CD4-positive, alpha-beta T cell (primary cell): ENCODE measurements around the gene WDR35. TPM values are rescaled to one million over a fixed set of nuclear protein-coding genes. Genes with fewer than 3 reads are reported as not detected.

Experiments used
- ATAC-seq: fragments of 200-7000 bp; cut with Tn5 transposase; one replicate; pipeline ENCODE4 v1.10.0; 2022; ENCODE audit warnings: mild to moderate bottlenecking; ENCODE audit not compliant: poor library complexity
- CTCF ChIA-PET: fragments of 350-600 bp; sonication (Branson Sonifier 250); formaldehyde crosslinking; loops from one replicate; lab custom pipeline; 2021; ENCODE audit warnings: antibody characterized with exemption, inconsistent platforms; lab: Charles Lee
- POLR2A ChIA-PET: fragments of 350-600 bp; sonication (Branson Sonifier 250); formaldehyde crosslinking; loops from one replicate; lab custom pipeline; 2021; ENCODE audit warnings: antibody characterized with exemption, inconsistent platforms; lab: Charles Lee
- DNase-seq, 14 experiments: peaks; one replicate each; pipeline ENCODE4 v3.0.0-alpha.2; 2013 to 2020; ENCODE audit warnings: mixed read lengths in 2 of 14
- H3K27ac ChIP-seq, 2 donors: one replicate each; pipeline versions ENCODE4 v1.5.1 to v1.7.0; 2013; ENCODE audit warnings: low read length in 2 of 2, low read depth in 1 of 2, mild to moderate bottlenecking in 1 of 2
- H3K27me3 ChIP-seq, 2 experiments: 1 replicate in 1 of 2; 2 replicates in 1 of 2; pipeline versions ENCODE4 v1.6.1 to v1.7.0; 2013; ENCODE audit warnings: low read length in 2 of 2, control low read depth in 1 of 2, mild to moderate bottlenecking in 1 of 2, moderate library complexity in 1 of 2; ENCODE audit not compliant: insufficient read depth in 2 of 2, control insufficient read depth in 1 of 2
- H3K36me3 ChIP-seq: one replicate; pipeline ENCODE4 v1.6.1; 2013; ENCODE audit warnings: low read length, control low read depth; ENCODE audit not compliant: insufficient read depth
- H3K4me1 ChIP-seq: one replicate; pipeline ENCODE4 v1.6.1; 2013; ENCODE audit warnings: low read length, control low read depth; ENCODE audit not compliant: insufficient read depth
- H3K4me3 ChIP-seq: one replicate; pipeline ENCODE4 v1.5.1; 2013; ENCODE audit warnings: mild to moderate bottlenecking, low read length, moderate library complexity
- H3K9me3 ChIP-seq, 2 experiments: 1 replicate in 1 of 2; 2 replicates in 1 of 2; pipeline versions ENCODE4 v1.6.1 to v1.7.0; 2013; ENCODE audit warnings: low read length in 2 of 2, mild to moderate bottlenecking in 2 of 2, control low read depth in 1 of 2, moderate library complexity in 1 of 2; ENCODE audit not compliant: control insufficient read depth in 1 of 2, insufficient read depth in 1 of 2
- H3K27ac Mint-ChIP-seq: one replicate; pipeline ENCODE4 v1.8.0; 2020; ENCODE audit warnings: mixed read lengths
- H3K27me3 Mint-ChIP-seq: one replicate; pipeline ENCODE4 v1.8.0; 2021; ENCODE audit warnings: mixed read lengths
- H3K36me3 Mint-ChIP-seq: one replicate; pipeline ENCODE4 v1.8.0; 2021; ENCODE audit warnings: low read depth, mixed read lengths
- H3K4me1 Mint-ChIP-seq: one replicate; pipeline ENCODE4 v1.8.0; 2021; ENCODE audit warnings: low read depth, mixed read lengths
- H3K4me3 Mint-ChIP-seq: one replicate; pipeline ENCODE4 v1.8.0; 2020; ENCODE audit warnings: mild to moderate bottlenecking, mixed read lengths
- H3K9me3 Mint-ChIP-seq: one replicate; pipeline ENCODE4 v1.8.0; 2020; ENCODE audit warnings: mixed read lengths
- CTCF ChIP-seq: fragments of 200-600 bp; IDR thresholded peaks from one replicate; pipeline ENCODE4 v1.8.0; 2022; ENCODE audit warnings: antibody characterized with exemption, mild to moderate bottlenecking
- intact Hi-C, 2 experiments: fragments of 100-400 bp; cut with DNase I in 1 of 2; cut with micrococcal nuclease in 1 of 2; formaldehyde crosslinking; loops; one replicate each; pipeline versions ENCODE4 v1.15.1 to v1.9.0; 2023 to 2025; cut with DNase I, micrococcal nuclease
- total RNA-seq, 174 experiments: library from RNA in 2 of 174; stranded (reverse) in 2 of 174; gene quantifications; one replicate each; pipeline ENCODE4 v1.2.3 and lab custom pipeline; 2021 to 2026

The WDR35 gene
- total RNA-seq, 2 experiments from 2014 or later: 2.8 to 3.2 TPM

GRCh38 chr2:20034821-20035220 is 44.9 kb upstream of the WDR35 start:
- Histone ChIP-seq H3K36me3 (peaks cover 85% of the 10 kb centered on the region), H3K27me3 (no peaks in the 10 kb centered on the region), H3K27ac (no peak overlapping the region), H3K4me3 (no peak overlapping the region), H3K4me1 (no peaks in the 10 kb centered on the region), H3K9me3 (no peaks in the 10 kb centered on the region)
- no peak overlapping the region for H3K27ac Mint-ChIP-seq
- H3K27me3 Mint-ChIP-seq: no peaks in the 10 kb centered on the region
- no peaks in the 10 kb centered on the region for H3K9me3 Mint-ChIP-seq
- no peak for DNase-seq
- TF ChIP-seq CTCF: no peak
- intact Hi-C loops: no loop called here
- peaks cover 97% of the 10 kb centered on the region for H3K36me3 Mint-ChIP-seq
- CTCF ChIA-PET: interaction anchor here (1.8 kb wide), 1 partner anchor 19 kb away, joined by 5 read pairs; no protein-coding TSS in a partner anchor
- ATAC-seq: no peak
- POLR2A ChIA-PET: no interaction called here
- no peaks in the 10 kb centered on the region for H3K4me1 Mint-ChIP-seq
- no peak overlapping the region for H3K4me3 Mint-ChIP-seq

GRCh38 chr2:20034218-20034617 is 44.3 kb upstream of the WDR35 start:
- intact Hi-C loops: no loop called here
- no peaks in the 10 kb centered on the region for H3K27me3 ChIP-seq
- no peaks in the 10 kb centered on the region for H3K4me1 ChIP-seq
- H3K27ac ChIP-seq: no peak overlapping the region
- H3K4me3 ChIP-seq: no peak overlapping the region
- peaks cover 100% of the 10 kb centered on the region for H3K36me3 Mint-ChIP-seq
- H3K4me1 Mint-ChIP-seq: no peaks in the 10 kb centered on the region
- CTCF ChIA-PET: interaction anchor here (1.0 kb wide), 1 partner anchor 19 kb away, joined by 3 read pairs; no protein-coding TSS in a partner anchor
- no peak overlapping the region for H3K27ac Mint-ChIP-seq
- H3K36me3 ChIP-seq: peaks cover 80% of the 10 kb centered on the region
- no peak overlapping the region for H3K4me3 Mint-ChIP-seq
- H3K9me3 ChIP-seq: no peaks in the 10 kb centered on the region
- no peak for TF ChIP-seq CTCF
- DNase-seq (no peak), ATAC-seq (no peak)
- H3K9me3 Mint-ChIP-seq: no peaks in the 10 kb centered on the region
- POLR2A ChIA-PET: no interaction called here
- H3K27me3 Mint-ChIP-seq: no peaks in the 10 kb centered on the region

DNA sequence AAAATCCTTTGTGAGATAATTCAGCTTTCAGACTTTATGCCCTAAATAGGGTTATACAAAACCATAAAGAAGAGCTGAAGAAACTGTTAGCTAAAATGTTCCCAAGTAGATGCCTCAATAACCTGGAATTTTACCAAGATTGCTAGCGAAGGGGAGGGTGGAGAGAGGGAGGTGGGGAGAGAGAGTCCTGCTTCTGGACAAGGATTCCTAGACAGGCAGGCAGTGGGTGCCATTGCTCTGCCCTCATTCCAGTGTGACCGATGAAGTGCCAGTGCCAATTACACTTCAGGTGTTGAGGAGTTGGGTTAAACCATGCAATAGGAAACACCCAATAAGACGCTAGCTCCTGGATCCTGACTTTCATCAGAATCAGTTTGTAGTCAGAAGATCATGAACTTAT is 43.4 kb upstream of the WDR35 start:
- Mint-ChIP-seq H3K27me3 (no peaks in the 10 kb centered on the region), H3K36me3 (peaks cover 100% of the 10 kb centered on the region), H3K27ac (no peak overlapping the region), H3K9me3 (no peaks in the 10 kb centered on the region), H3K4me1 (no peaks in the 10 kb centered on the region), H3K4me3 (no peak overlapping the region)
- ChIA-PET POLR2A (no interaction called here), CTCF (no interaction called here)
- Histone ChIP-seq H3K4me1 (no peaks in the 10 kb centered on the region), H3K27me3 (no peaks in the 10 kb centered on the region), H3K27ac (no peak overlapping the region), H3K36me3 (peaks cover 80% of the 10 kb centered on the region), H3K4me3 (no peak overlapping the region), H3K9me3 (no peaks in the 10 kb centered on the region)
- TF ChIP-seq CTCF: no peak
- no peak for ATAC-seq
- intact Hi-C loops: no loop called here
- no peak for DNase-seq
